HG02678 (cell line): ENCODE measurements around the gene LYRM2.
"Not testable (repeated sequence)": the region's sequence is repeated elsewhere in the genome, so short reads cannot be mapped to it uniquely, and the experiment has no call there.

Source experiments
- ATAC-seq: cut with Tn5 transposase; IDR thresholded peaks from one replicate; pipeline ENCODE4 v1.9.1; 2021; ENCODE audit warnings: mild to moderate bottlenecking, moderate library complexity; ENCODE audit not compliant: unreplicated experiment

The LYRM2 gene

DNA sequence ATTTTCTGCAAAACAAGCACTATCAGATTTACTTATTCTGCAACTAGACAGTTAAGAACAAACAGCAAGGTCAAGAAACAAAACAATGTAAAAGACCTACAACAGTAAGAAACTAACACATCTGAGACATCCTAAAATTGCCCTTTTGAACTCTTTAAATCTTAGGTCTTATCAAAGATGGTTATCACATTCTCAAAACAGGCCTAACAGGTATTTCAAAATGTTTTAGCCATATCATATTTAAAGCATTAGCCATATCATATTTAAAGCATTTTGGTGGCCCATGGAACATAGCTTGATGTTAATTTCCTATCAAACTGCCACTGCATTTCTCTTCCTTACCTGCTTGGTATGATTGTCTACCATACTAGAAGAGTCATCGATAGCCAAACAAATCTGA lies 11.1 kb upstream of the LYRM2 start:
- no peak for ATAC-seq

GRCh38 chr6:89644864-89645263 lies 6.3 kb upstream of the LYRM2 start:
- no peak for ATAC-seq

DNA sequence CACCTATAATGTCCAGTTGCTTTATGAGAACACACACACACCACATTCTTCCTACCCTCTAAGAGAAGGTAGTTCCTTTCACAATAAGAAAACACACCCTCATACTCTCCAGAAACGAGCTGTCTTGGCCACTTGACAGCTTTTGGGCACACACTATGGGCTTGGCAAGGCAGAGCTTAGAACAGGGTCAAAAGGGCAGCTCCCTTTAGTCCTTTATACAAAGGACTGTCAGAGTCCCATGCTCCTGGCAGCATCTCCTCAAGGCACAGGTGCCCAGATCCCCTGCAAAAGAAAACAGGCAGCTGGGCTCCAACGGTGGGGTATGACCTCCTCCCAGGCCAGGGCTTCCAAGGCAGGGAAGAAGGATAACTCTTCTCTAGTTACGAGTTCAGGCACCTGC lies 4.9 kb upstream of the LYRM2 start:
- no peak for ATAC-seq

DNA sequence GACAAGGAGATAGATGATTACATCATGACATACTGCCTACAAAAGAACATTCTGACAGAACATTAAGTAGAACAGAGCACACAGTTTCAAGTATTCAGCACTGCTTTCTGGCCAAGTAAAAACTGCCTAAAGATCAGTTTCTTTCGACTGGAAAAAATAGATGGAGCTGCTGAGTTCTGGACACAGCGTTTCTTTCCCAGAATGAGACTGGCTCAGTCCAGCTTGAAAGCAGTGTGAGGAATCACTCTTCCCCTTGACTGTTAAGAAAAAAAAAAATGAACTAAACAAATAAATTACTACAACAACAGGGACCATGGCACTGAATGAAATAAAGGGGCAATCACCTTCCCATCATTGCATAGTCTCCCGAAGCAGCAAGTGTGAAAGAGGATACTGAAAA lies 4.4 kb upstream of the LYRM2 start:
- no peak for ATAC-seq

GRCh38 chr6:89641581-89641980 lies 3.0 kb upstream of the LYRM2 start:
- ATAC-seq: not testable (repeated sequence)

DNA sequence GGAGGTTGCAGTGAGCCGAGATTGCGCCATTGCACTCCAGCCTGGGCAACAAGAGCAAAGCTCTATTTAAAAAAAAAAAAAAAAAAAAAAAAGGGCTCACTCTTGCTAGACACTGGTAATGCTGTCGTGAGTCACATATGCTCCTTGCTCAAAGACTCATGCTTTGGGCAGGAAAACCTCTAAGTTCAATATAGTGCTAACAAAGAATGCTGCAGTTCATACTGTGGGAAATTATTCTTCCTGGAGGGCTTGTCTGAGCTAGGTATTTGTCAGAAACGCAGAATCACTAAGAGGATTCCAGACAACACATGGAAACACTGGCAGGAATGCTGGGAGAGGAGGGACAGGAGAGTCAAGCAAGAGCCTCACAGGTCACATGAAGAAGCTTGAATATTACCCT lies 2.3 kb upstream of the LYRM2 start:
- ATAC-seq: no peak

GRCh38 chr6:89637960-89638319 lies 607 bp downstream of the LYRM2 start:
- ATAC-seq: peak; percentile 3

- not testable (repeated sequence) for ATAC-seq
Measured at GRCh38 chr6:89636412-89636811, 2.1 kb downstream of the LYRM2 start.

- ATAC-seq: no peak
Measured at GRCh38 chr6:89630488-89630887, 8.1 kb downstream of the LYRM2 start.

DNA sequence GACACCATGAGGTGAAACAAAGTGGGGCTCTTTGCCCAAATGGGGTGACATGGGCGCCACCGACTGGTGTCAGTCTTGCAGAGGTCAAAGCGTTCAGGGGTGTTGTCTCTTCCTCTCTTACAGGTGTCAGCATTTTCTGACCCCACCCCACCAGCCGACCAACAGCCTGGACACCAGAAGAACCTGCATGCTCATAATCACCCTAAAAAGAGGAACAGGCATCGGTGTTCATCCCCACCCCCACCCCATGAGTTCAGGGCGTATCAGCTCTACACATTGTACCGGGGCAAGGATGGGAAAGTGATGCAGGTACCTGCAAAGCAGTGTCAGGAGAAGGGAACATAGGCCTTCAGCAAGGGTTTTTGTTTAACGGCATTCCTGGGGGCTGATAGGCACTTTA lies 14.8 kb downstream of the LYRM2 start:
- no peak for ATAC-seq

- no peak for ATAC-seq
Measured at GRCh38 chr6:89619567-89619966, 19.0 kb downstream of the LYRM2 start.

- no peak for ATAC-seq
Measured at GRCh38 chr6:89618026-89618425, 20.5 kb downstream of the LYRM2 start.

GRCh38 chr6:89616531-89616930 lies 22.0 kb downstream of the LYRM2 start:
- no peak for ATAC-seq

GRCh38 chr6:89615882-89616281 lies 22.7 kb downstream of the LYRM2 start:
- no peak for ATAC-seq

GRCh38 chr6:89613790-89614189 lies 24.8 kb downstream of the LYRM2 start:
- no peak for ATAC-seq

DNA sequence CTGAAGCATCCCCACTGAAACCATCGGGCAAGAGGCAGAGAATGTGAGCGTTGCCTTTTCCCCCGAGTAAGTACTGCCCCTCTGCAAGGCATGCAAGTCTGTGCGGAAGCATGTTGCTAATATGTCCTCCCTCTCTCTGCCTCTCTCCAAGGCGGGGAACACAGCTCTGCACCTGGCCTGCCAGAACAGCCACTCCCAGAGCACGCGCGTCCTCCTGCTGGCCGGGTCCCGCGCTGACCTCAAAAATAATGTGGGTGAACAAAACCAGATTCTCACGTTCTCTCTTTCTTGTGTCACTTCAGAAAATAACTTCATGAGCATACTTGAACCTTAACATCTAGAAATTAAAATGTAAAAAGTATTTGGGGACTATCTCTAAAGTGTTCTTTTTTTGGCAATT lies 26.4 kb downstream of the LYRM2 start:
- ATAC-seq: no peak

DNA sequence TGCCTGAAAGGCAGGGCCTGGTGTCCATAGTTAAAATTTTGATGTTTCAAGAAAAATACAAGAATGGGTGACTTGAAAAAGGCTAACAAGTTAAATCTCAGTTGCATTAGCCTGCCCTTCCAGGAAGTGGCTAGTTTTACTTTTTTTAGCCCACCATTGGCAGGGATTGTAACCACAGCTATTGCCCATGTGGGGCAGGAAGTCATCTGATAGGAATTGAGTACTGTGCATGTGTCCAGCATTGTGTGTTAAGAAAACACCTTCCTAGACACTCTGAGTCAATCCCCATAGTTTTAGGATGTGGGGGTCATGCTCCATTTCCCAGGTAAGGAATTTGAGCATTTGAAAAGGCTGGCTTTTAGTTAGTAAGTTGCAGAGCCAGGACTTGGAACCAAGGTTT lies 26.9 kb downstream of the LYRM2 start:
- no peak for ATAC-seq

DNA sequence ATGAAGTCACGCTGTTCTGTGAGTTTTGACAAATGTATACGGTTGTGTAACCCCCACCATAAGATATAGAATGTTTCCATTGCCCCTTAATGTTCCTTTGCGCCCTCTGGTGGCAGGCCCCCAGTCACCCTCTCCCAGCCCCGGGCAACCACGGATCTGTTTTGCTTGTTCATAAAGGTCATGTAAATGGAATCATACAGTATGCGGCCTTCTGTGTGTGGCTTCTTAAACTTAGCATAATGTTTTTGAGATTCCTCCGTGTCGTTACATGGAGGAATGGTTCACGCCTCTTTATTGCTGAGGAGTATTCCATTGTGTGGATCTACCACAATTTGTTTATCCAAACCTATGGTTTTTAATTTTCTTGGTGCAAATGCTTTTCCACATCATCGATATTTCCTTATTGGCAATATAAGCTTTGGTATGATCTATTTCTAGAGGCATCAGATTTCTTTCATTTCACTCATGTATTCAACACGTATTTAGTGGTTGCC lies 28.4 kb downstream of the LYRM2 start:
- peak; percentile 66 for ATAC-seq

GRCh38 chr6:89605861-89606260 lies 32.7 kb downstream of the LYRM2 start:
- ATAC-seq: no peak

- ATAC-seq: no peak
Measured at GRCh38 chr6:89604653-89605052, 33.9 kb downstream of the LYRM2 start.

GRCh38 chr6:89602166-89602565 lies 36.4 kb downstream of the LYRM2 start:
- no peak for ATAC-seq

DNA sequence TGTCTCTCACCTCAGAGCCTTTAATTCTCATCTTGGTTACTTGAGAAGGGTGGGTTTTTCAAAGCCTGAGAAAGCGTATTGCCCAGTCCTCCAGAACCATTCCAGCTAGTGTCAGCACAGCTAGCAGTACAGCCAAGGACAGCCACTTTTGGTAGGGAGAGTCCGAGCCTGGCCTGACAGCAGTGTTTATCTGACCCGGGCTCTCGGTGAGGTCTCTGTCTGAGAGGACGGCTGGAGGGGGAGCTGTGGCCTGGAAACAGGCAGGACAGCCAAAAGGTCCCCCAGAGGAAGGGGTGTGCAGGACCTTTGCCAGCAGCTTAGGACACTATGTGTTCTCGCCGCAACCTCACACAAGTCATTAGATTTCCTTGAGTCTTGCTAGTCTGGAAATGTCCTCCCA lies 38.8 kb downstream of the LYRM2 start:
- no peak for ATAC-seq

GRCh38 chr6:89597988-89598387 lies 40.6 kb downstream of the LYRM2 start:
- ATAC-seq: no peak

DNA sequence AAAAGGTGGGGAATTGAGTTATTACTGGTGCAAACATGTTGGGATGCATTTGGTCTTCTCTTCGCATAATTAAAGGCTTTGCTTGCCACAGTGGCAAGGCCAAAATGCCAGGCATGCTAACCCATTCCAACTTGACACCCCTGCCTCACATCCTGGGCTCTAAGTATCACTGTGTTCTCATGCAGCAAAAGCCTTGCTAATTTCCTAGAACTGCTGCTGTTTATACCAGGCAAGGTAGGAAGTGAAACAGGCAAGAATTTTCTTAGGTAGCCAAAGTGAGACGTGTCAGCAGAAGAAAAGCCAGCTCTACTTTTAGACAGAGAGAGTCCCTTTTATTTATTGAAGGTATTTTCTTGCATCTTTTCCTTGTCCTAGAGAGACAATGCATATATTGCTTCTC lies 41.2 kb downstream of the LYRM2 start:
- no peak for ATAC-seq
